Neural cell (in vitro differentiated cells): ENCODE measurements around the gene BRDT. TPM values are rescaled to one million over a fixed set of nuclear protein-coding genes. Genes with fewer than 3 reads are reported as not detected.

Experiments
- H2AFZ ChIP-seq: fragments of 200-600, 300-800 bp; sonication (generic), shearing (Covaris generic); 2 replicates; pipeline ENCODE4 v1.6.0; 2014; ENCODE audit warnings: low read depth, mild to moderate bottlenecking, antibody characterized with exemption, low read length, moderate library complexity
- H3F3A ChIP-seq: fragments of 200-600 bp; shearing (Covaris generic); 2 replicates; pipeline ENCODE4 v1.6.1; 2016; ENCODE audit warnings: mild to moderate bottlenecking, moderate library complexity, mixed read lengths, antibody characterized with exemption, low read length; ENCODE audit not compliant: insufficient read depth, poor library complexity, severe bottlenecking
- H3K27ac ChIP-seq: fragments of 200-600, 300-800 bp; sonication (generic), shearing (Covaris generic); 2 replicates; pipeline ENCODE4 v1.5.1; 2014; ENCODE audit warnings: mild to moderate bottlenecking, low read length, moderate library complexity
- H3K27me3 ChIP-seq: fragments of 300-800, 200-600 bp; sonication (generic), shearing (Covaris generic); 2 replicates; pipeline ENCODE4 v1.6.0; 2014; ENCODE audit warnings: mild to moderate bottlenecking, low read depth, low read length, moderate library complexity; ENCODE audit not compliant: insufficient read depth
- H3K36me3 ChIP-seq: fragments of 300-800, 200-600 bp; sonication (generic), shearing (Covaris generic); 2 replicates; pipeline ENCODE4 v1.5.1; 2014; ENCODE audit warnings: mild to moderate bottlenecking, antibody characterized with exemption, low read length, moderate library complexity; ENCODE audit not compliant: insufficient read depth
- H3K4me2 ChIP-seq: fragments of 300-800, 200-600 bp; sonication (generic), shearing (Covaris generic); 2 replicates; pipeline ENCODE4 v1.6.0; 2014; ENCODE audit warnings: mild to moderate bottlenecking, low read length
- H3K4me3 ChIP-seq: fragments of 300-800, 200-600 bp; sonication (generic), shearing (Covaris generic); 2 replicates; pipeline ENCODE4 v1.5.1; 2014; ENCODE audit warnings: mild to moderate bottlenecking, low read length, moderate library complexity
- H3K79me2 ChIP-seq: fragments of 200-600 bp; shearing (Covaris generic); replicated peaks from 2 replicates; pipeline ENCODE4 v1.6.0; 2014; ENCODE audit warnings: mild to moderate bottlenecking, low read length, moderate library complexity; ENCODE audit not compliant: insufficient read depth
- H3K9ac ChIP-seq: fragments of 300-800, 200-600 bp; sonication (generic), shearing (Covaris generic); 2 replicates; pipeline ENCODE4 v1.6.1; 2016; ENCODE audit warnings: mild to moderate bottlenecking, low read length, mixed read lengths
- H3K9me2 ChIP-seq: fragments of 200-600 bp; shearing (Covaris generic); 2 replicates; pipeline ENCODE4 v1.6.1; 2016; ENCODE audit warnings: mild to moderate bottlenecking, low read length, mixed read lengths; ENCODE audit not compliant: insufficient read depth
- H3K9me3 ChIP-seq: fragments of 200-600, 300-800 bp; sonication (generic), shearing (Covaris generic); 2 replicates; pipeline ENCODE4 v1.6.1; 2016; ENCODE audit warnings: mild to moderate bottlenecking, mixed run types, low read length, moderate library complexity, mixed read lengths
- H4K20me1 ChIP-seq: fragments of 200-600 bp; shearing (Covaris generic); 2 replicates; pipeline ENCODE4 v1.6.1; 2016; ENCODE audit warnings: mild to moderate bottlenecking, mixed run types; ENCODE audit not compliant: insufficient read depth
- CTCF ChIP-seq: fragments of 450-650 bp; IDR thresholded peaks from 2 replicates; pipeline ENCODE4 v1.5.1; 2014; ENCODE audit warnings: antibody characterized with exemption, mild to moderate bottlenecking, moderate library complexity; ENCODE audit not compliant: poor library complexity, severe bottlenecking
- EP300 ChIP-seq: fragments of 450-650 bp; conservative IDR thresholded peaks from 2 replicates; pipeline ENCODE4 v1.6.1; 2014; ENCODE audit warnings: antibody characterized with exemption, mild to moderate bottlenecking, moderate library complexity; ENCODE audit not compliant: poor library complexity, severe bottlenecking
- EZH2 ChIP-seq: fragments of 200-600, 300-800 bp; shearing (Covaris generic), sonication (generic); IDR thresholded peaks from 2 replicates; pipeline ENCODE4 v1.6.1; 2014; ENCODE audit warnings: antibody characterized with exemption, low read length, borderline replicate concordance, mild to moderate bottlenecking; ENCODE audit not compliant: insufficient read depth, poor library complexity, severe bottlenecking
- MXI1 ChIP-seq: fragments of 450-650 bp; conservative IDR thresholded peaks from 2 replicates; pipeline ENCODE4 v1.6.1; 2014; ENCODE audit warnings: antibody characterized with exemption, mild to moderate bottlenecking; ENCODE audit not compliant: poor library complexity, severe bottlenecking
- POLR2AphosphoS5 ChIP-seq: IDR thresholded peaks from 2 replicates; pipeline ENCODE4 v1.6.1; 2012
- RAD21 ChIP-seq: fragments of 450-650 bp; conservative IDR thresholded peaks from 2 replicates; pipeline ENCODE4 v1.6.1; 2014; ENCODE audit warnings: antibody characterized with exemption, mild to moderate bottlenecking, moderate library complexity
- REST ChIP-seq: IDR thresholded peaks from 2 replicates; pipeline ENCODE4 v1.6.1; 2012; ENCODE audit warnings: borderline replicate concordance
- SMC3 ChIP-seq: fragments of 450-650 bp; conservative IDR thresholded peaks from 2 replicates; pipeline ENCODE4 v1.6.1; 2014; ENCODE audit warnings: antibody characterized with exemption, mild to moderate bottlenecking, moderate library complexity; ENCODE audit not compliant: poor library complexity
- TAF1 ChIP-seq: IDR thresholded peaks from 2 replicates; pipeline ENCODE4 v1.6.1; 2012; ENCODE audit warnings: low read depth
- polyA plus RNA-seq: library from polyadenylated mRNA; depleted of rRNA; stranded (reverse); fragments of >200 nt; gene quantifications from 2 replicates; pipeline ENCODE4 v1.2.3, GENCODE V29; 2014

Gene BRDT
- polyA plus RNA-seq, 1 donor from 2014 or later = not detected

DNA sequence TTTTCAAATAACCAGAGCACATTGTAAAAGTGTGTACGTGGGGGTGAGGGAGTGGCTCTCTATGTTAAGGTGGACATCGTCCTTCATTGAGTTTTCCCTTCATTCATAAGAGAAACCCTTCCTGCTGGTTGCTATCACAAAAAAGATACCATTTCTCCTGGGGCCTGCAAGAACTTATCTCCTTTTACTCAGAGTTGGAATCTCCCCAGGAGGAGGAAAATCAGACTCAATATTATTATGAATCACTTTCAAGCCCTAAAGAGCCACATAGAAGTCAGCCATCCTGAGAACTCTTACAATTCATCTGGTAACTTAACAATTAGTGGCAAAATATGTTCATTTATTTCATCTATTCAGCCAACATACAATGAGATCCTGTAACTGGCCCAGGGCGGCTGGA, 36.2 kb upstream of the BRDT start:
- Histone ChIP-seq H3K36me3 (no peaks in the 10 kb centered on the region), H3K9me3 (no peaks in the 10 kb centered on the region), H4K20me1 (no peaks in the 10 kb centered on the region), H3K4me3 (no peak overlapping the region), H3K4me2 (no peak overlapping the region), H3F3A (no peaks in the 10 kb centered on the region), H3K27me3 (no peaks in the 10 kb centered on the region), H3K9ac (no peak overlapping the region), H2AFZ (no peak overlapping the region), H3K27ac (no peak overlapping the region), H3K9me2 (no peaks in the 10 kb centered on the region), H3K79me2 (no peaks in the 10 kb centered on the region)
- TF ChIP-seq CTCF = no peak
- TF ChIP-seq EP300 = no peak
- TF ChIP-seq MXI1 = no peak
- TF ChIP-seq POLR2AphosphoS5 = no peak
- no peak for TF ChIP-seq TAF1
- no peak for TF ChIP-seq REST
- TF ChIP-seq RAD21 = no peak
- TF ChIP-seq EZH2 = no peak
- TF ChIP-seq SMC3 = no peak

DNA sequence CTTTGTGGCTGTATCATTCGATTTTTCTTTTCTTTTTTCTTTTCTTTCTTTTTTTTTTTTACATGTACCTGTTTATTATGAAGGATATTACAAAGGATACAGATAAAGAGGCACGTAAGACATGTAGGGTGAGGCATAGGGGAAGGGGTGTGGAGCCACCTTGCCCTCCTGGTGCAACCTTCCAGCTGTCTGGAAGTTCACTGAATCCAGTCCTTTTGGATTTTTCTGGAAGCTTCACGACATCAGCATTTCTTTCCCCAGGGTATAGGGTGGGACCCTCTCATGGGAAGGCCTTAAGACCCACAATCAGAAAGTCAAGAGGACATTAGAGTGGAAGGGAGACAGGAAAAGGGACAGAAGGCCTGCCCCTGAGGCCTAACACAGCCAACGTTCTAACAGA, 33.2 kb upstream of the BRDT start:
- Histone ChIP-seq H3K79me2 (no peaks in the 10 kb centered on the region), H2AFZ (no peak overlapping the region), H3K9ac (no peak overlapping the region), H3K9me3 (no peaks in the 10 kb centered on the region), H4K20me1 (no peaks in the 10 kb centered on the region), H3K4me3 (no peak overlapping the region), H3K4me2 (no peak overlapping the region), H3K9me2 (no peaks in the 10 kb centered on the region), H3K36me3 (no peaks in the 10 kb centered on the region), H3K27ac (no peak overlapping the region), H3K27me3 (no peaks in the 10 kb centered on the region), H3F3A (no peaks in the 10 kb centered on the region)
- no peak for TF ChIP-seq TAF1
- TF ChIP-seq RAD21 = no peak
- no peak for TF ChIP-seq MXI1
- TF ChIP-seq SMC3 = no peak
- TF ChIP-seq POLR2AphosphoS5 = no peak
- no peak for TF ChIP-seq CTCF
- no peak for TF ChIP-seq REST
- TF ChIP-seq EZH2 = no peak
- no peak for TF ChIP-seq EP300
